Stimulated activated memory B cell treated with anti-CD40 and anti-IgM and Interleukin-4, amounts not matched to agents 10 μg/mL and 1 μg/mL and 100 μg/mL, for 72 hours (primary cell): ENCODE results near the gene GLDN.
A peak's percentile ranks its signal among the peaks of the same experiment; 100 is the strongest.
"Not testable (repeated sequence)": the region's sequence is repeated elsewhere in the genome, so short reads cannot be mapped to it uniquely, and the experiment has no call there.

Experiments
- ATAC-seq: fragments of 150-1000 bp; cut with Tn5 transposase; 2 replicates; pipeline ENCODE4 v1.10.0; 2021
- H3K27ac Mint-ChIP-seq: one replicate; pipeline ENCODE4 v1.8.0; 2022; ENCODE audit warnings: mild to moderate bottlenecking, mixed read lengths
- H3K27me3 Mint-ChIP-seq: one replicate; pipeline ENCODE4 v1.8.0; 2022; ENCODE audit warnings: mixed read lengths
- H3K36me3 Mint-ChIP-seq: one replicate; pipeline ENCODE4 v1.8.0; 2022; ENCODE audit warnings: mixed read lengths
- H3K4me1 Mint-ChIP-seq: one replicate; pipeline ENCODE4 v1.8.0; 2022; ENCODE audit warnings: mixed read lengths
- H3K4me3 Mint-ChIP-seq: one replicate; pipeline ENCODE4 v1.8.0; 2022; ENCODE audit warnings: mild to moderate bottlenecking, moderate library complexity, mixed read lengths
- H3K9me3 Mint-ChIP-seq: one replicate; pipeline ENCODE4 v1.8.0; 2022; ENCODE audit warnings: mixed read lengths

The GLDN gene

DNA sequence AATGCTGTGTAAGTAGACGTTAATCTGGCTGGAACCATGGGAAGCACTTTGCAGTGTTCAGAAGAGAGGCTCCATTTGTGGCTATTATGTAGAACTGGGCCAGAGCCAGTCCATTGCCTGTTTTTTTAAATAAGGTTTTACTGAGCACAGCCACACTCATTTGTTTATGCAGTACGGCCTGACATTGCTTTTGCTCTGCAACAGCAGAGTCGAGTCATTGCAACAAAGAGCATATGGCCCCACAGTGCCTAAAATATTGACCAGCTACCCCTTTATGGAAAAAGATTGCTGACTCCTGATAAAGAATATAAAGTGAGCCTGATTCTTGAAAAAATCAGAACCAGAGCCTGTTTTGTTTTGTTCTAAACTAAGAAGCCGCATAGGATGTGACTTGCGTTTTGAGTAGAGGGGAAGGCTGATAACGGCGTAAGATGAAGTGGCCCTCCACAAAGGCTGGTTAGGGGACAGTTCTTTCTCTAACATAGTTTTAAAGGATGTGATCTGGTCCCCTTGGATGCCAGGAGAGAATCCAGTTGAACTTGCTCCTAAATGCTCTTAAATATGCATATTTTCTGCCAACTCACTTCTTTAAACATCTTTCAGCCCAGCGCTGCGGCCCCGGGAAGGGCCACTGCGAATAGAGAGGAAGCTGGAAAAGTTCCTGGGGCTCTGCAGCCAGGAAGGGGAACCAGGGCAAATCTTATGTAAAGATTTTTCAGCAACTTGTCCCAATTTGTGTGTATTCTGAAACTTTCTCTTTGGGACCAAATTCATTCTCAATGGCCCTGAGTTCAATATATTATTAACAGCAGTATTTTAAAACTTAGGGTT lies 64.5 kb downstream of the GLDN start:
- no peaks in the 10 kb centered on the region for H3K36me3 Mint-ChIP-seq
- ATAC-seq: no peak
- peaks cover 23% of the 10 kb centered on the region for H3K27me3 Mint-ChIP-seq
- H3K4me1 Mint-ChIP-seq: peaks cover 14% of the 10 kb centered on the region
- no peak overlapping the region for H3K4me3 Mint-ChIP-seq
- H3K27ac Mint-ChIP-seq: no peak overlapping the region
- no peaks in the 10 kb centered on the region for H3K9me3 Mint-ChIP-seq

DNA sequence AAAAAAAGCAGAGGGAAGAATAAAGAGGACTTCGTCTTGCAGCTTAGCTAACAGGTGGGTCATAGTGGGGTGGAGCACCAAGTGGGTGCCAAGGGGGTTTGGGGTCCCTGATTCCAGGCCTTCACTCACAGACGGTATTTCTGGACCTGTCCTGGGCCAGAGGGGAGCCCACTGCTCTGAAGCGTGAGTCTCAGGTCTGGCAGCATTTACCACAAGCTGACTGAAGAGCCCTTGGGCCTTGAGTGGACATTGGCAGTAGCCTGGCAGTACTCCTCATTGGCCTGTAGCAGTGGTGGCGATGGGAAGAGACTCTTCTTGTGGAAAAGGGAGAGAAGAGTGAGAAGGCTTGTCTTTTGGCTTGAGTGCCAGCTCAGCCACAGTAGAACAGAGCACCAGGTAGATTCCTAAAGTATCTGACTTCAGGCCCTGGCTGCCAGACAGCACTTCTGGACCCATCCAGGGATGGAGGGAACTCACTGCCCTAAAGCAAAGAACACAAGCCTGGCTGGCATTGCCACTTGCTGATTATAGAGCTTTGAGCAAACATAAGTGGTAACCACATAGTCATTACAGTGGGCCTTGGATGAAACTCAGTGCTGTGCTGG lies 72.9 kb downstream of the GLDN start:
- Mint-ChIP-seq H3K27ac (no peak overlapping the region), H3K27me3 (peaks cover 15% of the 10 kb centered on the region), H3K36me3 (no peaks in the 10 kb centered on the region), H3K9me3 (no peaks in the 10 kb centered on the region), H3K4me1 (no peaks in the 10 kb centered on the region), H3K4me3 (no peak overlapping the region)
- peak; percentile 31 for ATAC-seq

- Mint-ChIP-seq H3K9me3 (no peaks in the 10 kb centered on the region), H3K27ac (no peak overlapping the region), H3K36me3 (no peaks in the 10 kb centered on the region), H3K4me1 (no peaks in the 10 kb centered on the region), H3K4me3 (no peak overlapping the region), H3K27me3 (peaks cover 15% of the 10 kb centered on the region)
- ATAC-seq: no peak
Observed at GRCh38 chr15:51416129-51416528, 74.7 kb downstream of the GLDN start.

DNA sequence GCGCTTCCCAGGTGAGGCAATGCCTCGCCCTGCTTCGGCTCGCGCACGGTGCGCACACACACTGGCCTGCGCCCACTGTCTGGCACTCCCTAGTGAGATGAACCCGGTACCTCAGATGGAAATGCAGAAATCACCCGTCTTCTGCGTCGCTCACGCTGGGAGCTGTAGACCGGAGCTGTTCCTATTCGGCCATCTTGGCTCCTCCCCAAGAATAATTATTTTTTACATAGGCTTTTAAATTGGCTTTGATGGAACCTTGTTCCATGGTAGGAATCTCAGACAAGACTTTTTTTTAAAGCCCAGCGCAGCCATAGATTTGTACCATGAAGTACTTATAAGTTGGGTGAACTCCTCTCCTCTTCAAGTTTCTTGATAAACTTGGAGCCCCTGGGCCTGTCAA lies 81.6 kb downstream of the GLDN start:
- not testable (repeated sequence) for H3K27ac Mint-ChIP-seq, H3K27me3 Mint-ChIP-seq, H3K9me3 Mint-ChIP-seq, H3K4me1 Mint-ChIP-seq, H3K36me3 Mint-ChIP-seq, ATAC-seq, H3K4me3 Mint-ChIP-seq

GRCh38 chr15:51424780-51425179 lies 83.3 kb downstream of the GLDN start:
- H3K27ac Mint-ChIP-seq: no peak overlapping the region
- H3K27me3 Mint-ChIP-seq: no peaks in the 10 kb centered on the region
- H3K4me1 Mint-ChIP-seq: no peaks in the 10 kb centered on the region
- no peaks in the 10 kb centered on the region for H3K9me3 Mint-ChIP-seq
- ATAC-seq: no peak
- H3K36me3 Mint-ChIP-seq: no peaks in the 10 kb centered on the region
- H3K4me3 Mint-ChIP-seq: no peak overlapping the region

DNA sequence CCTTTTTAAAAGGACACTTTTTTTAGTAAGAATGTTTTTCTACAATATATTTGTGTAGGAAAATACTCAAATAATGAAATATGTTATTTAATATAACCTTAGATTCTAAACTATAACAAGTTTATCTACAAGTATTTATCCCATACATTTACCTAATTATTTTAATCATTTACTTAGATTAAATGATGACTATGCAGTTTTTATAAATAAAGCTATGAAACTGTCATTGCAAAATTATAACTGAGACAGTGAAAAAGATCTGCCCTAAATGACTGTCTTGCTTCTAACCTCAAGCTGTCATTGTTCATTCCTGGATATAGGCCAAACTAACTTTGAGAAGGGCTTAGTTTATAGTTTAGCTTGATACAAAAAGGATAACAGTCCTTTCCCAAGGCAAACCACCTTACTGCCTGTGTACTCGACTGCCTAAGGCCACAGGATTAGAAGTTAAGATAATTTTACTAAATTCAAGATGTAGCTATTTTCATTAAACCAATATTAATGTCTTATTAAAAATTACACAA lies 84.1 kb downstream of the GLDN start:
- Mint-ChIP-seq H3K9me3 (no peaks in the 10 kb centered on the region), H3K27me3 (no peaks in the 10 kb centered on the region), H3K4me3 (no peak overlapping the region), H3K4me1 (no peaks in the 10 kb centered on the region), H3K27ac (no peak overlapping the region), H3K36me3 (no peaks in the 10 kb centered on the region)
- no peak for ATAC-seq

GRCh38 chr15:51438526-51438925 lies 97.1 kb downstream of the GLDN start:
- Mint-ChIP-seq H3K27ac (no peak overlapping the region), H3K36me3 (no peaks in the 10 kb centered on the region), H3K27me3 (no peaks in the 10 kb centered on the region), H3K4me3 (no peak overlapping the region), H3K9me3 (peaks cover 8% of the 10 kb centered on the region), H3K4me1 (no peaks in the 10 kb centered on the region)
- ATAC-seq: no peak

- H3K4me3 Mint-ChIP-seq: no peak overlapping the region
- no peaks in the 10 kb centered on the region for H3K36me3 Mint-ChIP-seq
- no peaks in the 10 kb centered on the region for H3K4me1 Mint-ChIP-seq
- peak; percentile 39 for ATAC-seq
- peaks cover 4% of the 10 kb centered on the region for H3K9me3 Mint-ChIP-seq
- H3K27ac Mint-ChIP-seq: no peak overlapping the region
- H3K27me3 Mint-ChIP-seq: no peaks in the 10 kb centered on the region
Observed at GRCh38 chr15:51443282-51443914, 101.9 kb downstream of the GLDN start.

GRCh38 chr15:51444112-51444511 lies 102.7 kb downstream of the GLDN start:
- ATAC-seq: no peak
- Mint-ChIP-seq H3K4me3 (no peak overlapping the region), H3K27me3 (no peaks in the 10 kb centered on the region), H3K4me1 (no peaks in the 10 kb centered on the region), H3K9me3 (no peaks in the 10 kb centered on the region), H3K27ac (no peak overlapping the region), H3K36me3 (no peaks in the 10 kb centered on the region)

DNA sequence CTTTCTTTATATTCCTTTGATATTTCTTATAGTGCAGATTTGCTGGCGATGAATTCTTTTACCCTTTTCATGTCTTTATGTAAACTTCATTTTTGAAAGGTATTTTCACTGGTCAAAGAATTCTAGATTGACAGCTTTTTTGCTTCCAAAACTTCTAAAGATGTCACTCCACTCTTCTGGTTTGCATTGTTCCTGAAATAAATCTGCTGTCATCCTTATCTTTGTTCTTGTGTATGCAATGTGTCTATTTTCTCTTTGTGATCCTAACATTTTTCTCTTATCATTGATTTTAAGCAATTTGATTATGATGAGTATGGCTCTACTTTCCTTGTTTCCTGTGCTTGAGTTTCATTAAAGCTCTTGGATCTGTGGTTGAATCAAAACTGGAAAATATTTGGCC lies 103.4 kb downstream of the GLDN start:
- Mint-ChIP-seq H3K9me3 (no peaks in the 10 kb centered on the region), H3K36me3 (no peaks in the 10 kb centered on the region), H3K27ac (no peak overlapping the region), H3K27me3 (no peaks in the 10 kb centered on the region), H3K4me1 (no peaks in the 10 kb centered on the region), H3K4me3 (no peak overlapping the region)
- ATAC-seq: no peak

- H3K4me1 Mint-ChIP-seq, H3K36me3 Mint-ChIP-seq, H3K4me3 Mint-ChIP-seq, H3K27me3 Mint-ChIP-seq, H3K27ac Mint-ChIP-seq, ATAC-seq, H3K9me3 Mint-ChIP-seq: not testable (repeated sequence)
Observed at GRCh38 chr15:51446029-51446744, 104.7 kb downstream of the GLDN start.

GRCh38 chr15:51447855-51448621 lies 106.6 kb downstream of the GLDN start:
- no peak for ATAC-seq
- Mint-ChIP-seq H3K27me3 (no peaks in the 10 kb centered on the region), H3K36me3 (no peaks in the 10 kb centered on the region), H3K4me1 (no peaks in the 10 kb centered on the region), H3K9me3 (no peaks in the 10 kb centered on the region), H3K4me3 (no peak overlapping the region), H3K27ac (no peak overlapping the region)

DNA sequence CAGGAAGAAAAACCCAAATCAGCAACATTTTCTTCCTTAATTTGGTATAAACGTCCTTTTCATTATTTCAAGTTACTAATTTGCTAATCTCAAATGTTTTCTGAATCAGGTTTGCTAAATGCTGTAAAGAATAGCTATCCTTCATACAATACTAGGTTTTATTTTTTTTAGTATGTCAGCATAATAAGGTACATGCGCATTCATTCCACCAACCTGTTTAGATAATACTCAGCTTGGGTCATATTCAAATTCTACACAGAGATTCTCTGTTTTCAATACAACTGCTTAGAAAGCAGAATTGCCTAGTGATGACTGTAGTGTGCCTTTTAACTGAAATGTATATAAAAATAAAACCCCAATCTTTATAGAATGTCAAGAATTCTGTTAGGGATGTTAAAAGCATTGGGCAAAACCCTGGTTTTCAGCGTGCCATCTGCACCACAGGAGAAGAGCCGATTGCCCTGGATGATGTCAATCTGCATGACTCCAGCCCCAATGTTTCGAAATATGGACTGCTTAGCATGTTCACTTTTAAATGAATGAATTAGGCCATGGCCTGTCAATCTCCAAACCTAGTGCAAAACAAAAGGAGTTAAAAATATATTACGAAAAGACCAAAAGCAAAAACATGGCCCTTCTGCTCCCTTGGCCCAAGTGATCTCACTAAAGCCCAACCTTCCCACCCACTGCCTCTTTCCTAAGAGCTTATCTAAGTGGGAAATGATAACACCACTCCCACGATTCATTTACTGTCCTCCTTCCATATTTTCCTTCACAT lies 107.4 kb downstream of the GLDN start:
- ATAC-seq: no peak
- no peaks in the 10 kb centered on the region for H3K36me3 Mint-ChIP-seq
- no peaks in the 10 kb centered on the region for H3K4me1 Mint-ChIP-seq
- no peak overlapping the region for H3K27ac Mint-ChIP-seq
- H3K27me3 Mint-ChIP-seq: no peaks in the 10 kb centered on the region
- H3K9me3 Mint-ChIP-seq: no peaks in the 10 kb centered on the region
- H3K4me3 Mint-ChIP-seq: no peak overlapping the region

DNA sequence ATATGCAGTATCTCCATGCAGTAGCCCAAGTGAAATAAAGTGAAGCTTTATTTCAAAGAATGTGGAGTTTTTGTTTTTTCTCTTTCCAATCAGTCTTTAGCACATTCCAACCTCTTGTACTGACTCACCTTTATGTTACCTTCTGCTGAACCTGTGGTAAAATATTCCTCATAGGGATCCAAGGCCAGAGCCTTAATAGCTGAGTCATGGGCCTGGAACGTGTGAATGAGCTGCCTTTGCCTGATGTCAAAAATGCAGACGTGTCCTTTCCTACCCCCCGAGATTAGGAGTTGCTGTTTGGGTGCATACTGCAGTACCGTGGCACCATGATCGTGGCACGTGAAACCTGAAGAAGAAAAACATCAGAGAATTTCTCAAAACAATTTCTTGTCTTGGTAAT lies 108.5 kb downstream of the GLDN start:
- Mint-ChIP-seq H3K27me3 (no peaks in the 10 kb centered on the region), H3K27ac (no peak overlapping the region), H3K4me3 (no peak overlapping the region), H3K9me3 (no peaks in the 10 kb centered on the region), H3K36me3 (no peaks in the 10 kb centered on the region), H3K4me1 (no peaks in the 10 kb centered on the region)
- ATAC-seq: no peak
